ENCODE results near the gene RIPPLY3. TPM values are rescaled to one million over a fixed set of nuclear protein-coding genes. Genes with fewer than 3 reads are reported as not detected.
"Not testable (repeated sequence)": the region's sequence is repeated elsewhere in the genome, so short reads cannot be mapped to it uniquely, and the experiment has no call there.

RIPPLY3 gene
- total and polyA plus RNA-seq, 7 donors = 0.12 TPM; not detected in 6

- Histone ChIP-seq H3K9me3 (no peaks in the 10 kb centered on the region), H3K36me3 (no peaks in the 10 kb centered on the region), H3K4me3 (no peak overlapping the region), H3K27me3 (no peaks in the 10 kb centered on the region), H3K27ac (no peak overlapping the region), H3K4me1 (no peaks in the 10 kb centered on the region)
- WGBS, 2 donors = 50 to 89% methylated on average over 6 of the region's 6 CpGs
- no peak for DNase-seq
- intact Hi-C loops (cut with DNase I) = no loop called here
- TF ChIP-seq EP300 (IDR thresholded peaks at IDR 0.05) = no peak
- TF ChIP-seq POLR2AphosphoS5 (IDR thresholded peaks at IDR 0.05) = no peak
- no peak for TF ChIP-seq POLR2A (IDR thresholded peaks at IDR 0.05)
- TF ChIP-seq CTCF (IDR thresholded peaks at IDR 0.05) = no peak
Measured at GRCh38 chr21:37045149-37045548, 38.6 kb downstream of the RIPPLY3 start.

DNA sequence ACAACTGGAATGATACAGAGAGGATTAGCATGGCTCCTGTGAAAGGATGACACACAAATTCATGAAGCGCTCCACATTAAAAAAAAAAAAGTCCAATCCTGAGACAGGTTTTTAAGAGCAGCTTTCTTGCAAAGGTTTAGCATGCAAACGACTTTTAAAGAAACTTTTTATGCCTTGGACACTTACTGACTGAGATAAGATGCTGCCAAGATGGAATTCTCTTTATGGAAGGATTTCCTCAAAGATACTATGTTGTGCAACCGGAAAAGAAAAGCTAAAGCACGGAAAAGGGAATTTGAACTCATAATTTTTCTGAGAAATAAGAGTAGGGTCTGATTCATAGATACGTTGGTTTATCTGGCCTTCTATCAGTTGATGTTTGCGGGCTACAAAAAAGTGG is 39.1 kb downstream of the RIPPLY3 start:
- TF ChIP-seq POLR2AphosphoS5 (IDR thresholded peaks at IDR 0.05) (no peak), POLR2A (IDR thresholded peaks at IDR 0.05) (no peak), CTCF (IDR thresholded peaks at IDR 0.05) (no peak), EP300 (IDR thresholded peaks at IDR 0.05) (no peak)
- intact Hi-C loops (cut with DNase I) = no loop called here
- Histone ChIP-seq H3K27ac (no peak overlapping the region), H3K9me3 (no peaks in the 10 kb centered on the region), H3K4me3 (no peak overlapping the region), H3K27me3 (no peaks in the 10 kb centered on the region), H3K36me3 (no peaks in the 10 kb centered on the region), H3K4me1 (no peaks in the 10 kb centered on the region)
- WGBS, 2 donors = 80 to 86% methylated on average over 6 of the region's 6 CpGs
- DNase-seq = no peak

DNA sequence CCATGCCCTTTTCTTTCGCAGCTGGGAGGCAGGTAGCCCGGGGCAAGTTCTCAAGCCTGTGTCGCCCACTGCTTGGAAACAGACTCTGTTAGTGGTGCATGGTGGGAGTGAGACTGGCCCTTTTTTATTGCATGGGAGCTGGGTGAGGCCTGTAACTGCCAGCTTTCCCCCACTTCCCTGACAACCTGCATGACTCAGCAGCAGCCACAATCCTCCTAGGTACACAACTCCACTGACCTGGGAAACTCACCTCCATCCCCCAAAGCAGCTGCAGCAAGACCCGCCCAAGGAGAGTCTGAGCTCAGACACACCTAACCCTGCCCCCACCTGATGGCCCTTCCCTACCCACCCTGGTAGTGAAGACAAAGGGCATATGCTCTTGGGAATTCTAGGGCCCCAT is 40.6 kb downstream of the RIPPLY3 start:
- intact Hi-C loops (cut with DNase I) = no loop called here
- 18 to 70% methylated on average over 4 of the region's 4 CpGs for WGBS, 2 donors

GRCh38 chr21:37049741-37050140 is 43.2 kb downstream of the RIPPLY3 start:
- H3K27me3 ChIP-seq; DNase-seq; H3K4me3 ChIP-seq; intact Hi-C loops (cut with DNase I); H3K36me3 ChIP-seq; H3K9me3 ChIP-seq; H3K4me1 ChIP-seq; H3K27ac ChIP-seq: not testable (repeated sequence)
- 63 to 91% methylated on average over 3 of the region's 3 CpGs for WGBS, 2 donors

More for the DNA sequence above, 40.6 kb downstream of the RIPPLY3 start:
- TF ChIP-seq CTCF (IDR thresholded peaks at IDR 0.05) = no peak
- TF ChIP-seq POLR2AphosphoS5 (IDR thresholded peaks at IDR 0.05) = no peak
- Histone ChIP-seq H3K36me3 (no peaks in the 10 kb centered on the region), H3K4me3 (no peak overlapping the region), H3K27ac (no peak overlapping the region), H3K4me1 (no peaks in the 10 kb centered on the region), H3K9me3 (no peaks in the 10 kb centered on the region), H3K27me3 (no peaks in the 10 kb centered on the region)
- DNase-seq = no peak

DNA sequence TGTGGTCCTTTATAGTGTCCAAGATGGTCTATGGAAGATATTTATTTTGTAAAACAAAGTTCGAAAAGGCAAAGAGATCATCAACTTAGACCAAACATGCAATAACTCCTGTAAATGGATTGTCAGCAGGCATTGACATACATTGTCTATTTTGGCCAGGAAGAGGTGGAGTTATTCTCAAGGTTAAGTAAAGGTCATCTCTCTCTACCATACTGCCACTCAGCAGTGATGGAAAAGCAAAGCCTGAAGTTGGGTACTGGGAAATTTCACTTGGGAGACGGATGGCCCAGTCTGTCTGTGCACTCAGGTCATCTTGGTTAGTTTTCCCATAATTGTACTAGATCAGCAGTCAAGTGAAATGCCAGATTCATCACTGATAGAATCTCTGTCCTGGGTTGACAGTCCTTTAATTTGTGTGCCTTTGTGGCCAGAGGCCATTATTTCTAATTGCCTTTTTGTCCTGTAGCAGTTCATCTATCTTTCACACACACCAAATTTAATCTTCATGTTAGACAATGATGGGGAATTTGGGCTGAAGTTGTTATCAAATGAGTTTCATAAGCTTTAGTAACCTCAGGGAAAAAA is 48.9 kb downstream of the RIPPLY3 start:
- Histone ChIP-seq H3K36me3 (no peaks in the 10 kb centered on the region), H3K4me3 (no peak overlapping the region), H3K27me3 (no peaks in the 10 kb centered on the region), H3K4me1 (peaks cover 0 to 6% (median 2%) of the 10 kb centered on the region in 4 donors), H3K27ac (no peak overlapping the region), H3K9me3 (no peaks in the 10 kb centered on the region)
- intact Hi-C loops (cut with DNase I) = no loop called here
- DNase-seq = no peak
- WGBS, 2 donors = 87 to 95% methylated on average over 2 of the region's 2 CpGs
- no peak for TF ChIP-seq POLR2AphosphoS5 (IDR thresholded peaks at IDR 0.05)
- TF ChIP-seq POLR2A (IDR thresholded peaks at IDR 0.05) = no peak
- TF ChIP-seq CTCF (IDR thresholded peaks at IDR 0.05) = no peak
- TF ChIP-seq EP300 (IDR thresholded peaks at IDR 0.05) = no peak
